MM.1S (cell line): ENCODE data around the gene SPIRE2.

Experiments used
- DNase-seq: peaks from one replicate; pipeline ENCODE4 v3.0.0-alpha.2; 2015
- H2AFZ ChIP-seq: fragments of 300-600 bp; sonication (generic); 2 replicates; pipeline ENCODE4 v1.6.0; 2016; ENCODE audit warnings: antibody characterized with exemption, low read length
- H3F3A ChIP-seq: fragments of 300-600 bp; sonication (generic); 2 replicates; pipeline ENCODE4 v1.6.1; 2016; ENCODE audit warnings: mild to moderate bottlenecking, antibody characterized with exemption, low read length, moderate library complexity, mixed read lengths; ENCODE audit not compliant: insufficient read depth
- H3K27ac ChIP-seq: fragments of 300-600 bp; sonication (generic); 2 replicates; pipeline ENCODE4 v1.5.1; 2016; ENCODE audit warnings: mild to moderate bottlenecking, low read length
- H3K27me3 ChIP-seq: fragments of 300-600 bp; sonication (generic); replicated peaks from 2 replicates; pipeline ENCODE4 v1.6.0; 2016; ENCODE audit warnings: low read length; ENCODE audit not compliant: insufficient read depth
- H3K36me3 ChIP-seq: fragments of 300-600 bp; sonication (generic); replicated peaks from 2 replicates; pipeline ENCODE4 v1.6.1; 2016; ENCODE audit warnings: mild to moderate bottlenecking, low read length, mixed read lengths; ENCODE audit not compliant: insufficient read depth
- H3K4me1 ChIP-seq: fragments of 300-600 bp; sonication (generic); 2 replicates; pipeline ENCODE4 v1.6.1; 2016; ENCODE audit warnings: low read length, mixed read lengths
- H3K4me2 ChIP-seq: fragments of 300-600 bp; sonication (generic); 2 replicates; pipeline ENCODE4 v1.6.0; 2016; ENCODE audit warnings: low read depth, low read length
- H3K4me3 ChIP-seq: fragments of 300-600 bp; sonication (generic); 2 replicates; pipeline ENCODE4 v1.5.1; 2016; ENCODE audit warnings: low read length, mixed read lengths
- H3K79me2 ChIP-seq: fragments of 300-600 bp; sonication (generic); 2 replicates; pipeline ENCODE4 v1.6.1; 2016; ENCODE audit warnings: mixed run types, low read length, mixed read lengths
- H3K9ac ChIP-seq: fragments of 300-600 bp; sonication (generic); 2 replicates; pipeline ENCODE4 v1.6.1; 2016; ENCODE audit warnings: low read length, mixed read lengths
- H3K9me2 ChIP-seq: fragments of 300-600 bp; sonication (generic); replicated peaks from 2 replicates; pipeline ENCODE4 v1.6.1; 2016; ENCODE audit warnings: mild to moderate bottlenecking, low read length, mixed read lengths; ENCODE audit not compliant: insufficient read depth
- H3K9me3 ChIP-seq: fragments of 300-600 bp; sonication (generic); replicated peaks from 2 replicates; pipeline ENCODE4 v1.6.1; 2016; ENCODE audit warnings: mild to moderate bottlenecking, low read length, mixed read lengths; ENCODE audit not compliant: insufficient read depth
- H4K20me1 ChIP-seq: fragments of 300-600 bp; sonication (generic); 2 replicates; pipeline ENCODE4 v1.6.1; 2016; ENCODE audit warnings: mild to moderate bottlenecking, low read length, moderate library complexity, mixed read lengths; ENCODE audit not compliant: insufficient read depth
- EZH2 ChIP-seq: fragments of 300-600 bp; sonication (generic); optimal IDR thresholded peaks from 2 replicates; pipeline ENCODE3; 2017; ENCODE audit warnings: low read depth, mild to moderate bottlenecking, antibody characterized with exemption, low read length, mixed read lengths
- EZH2phosphoT487 ChIP-seq: fragments of 300-600 bp; sonication (generic); IDR thresholded peaks from 2 replicates; pipeline ENCODE4 v1.6.1; 2018; ENCODE audit warnings: antibody characterized with exemption, low read length
- TF ChIP-seq, protein P1 (sequence below): fragments of 300-600 bp; sonication (generic); IDR thresholded peaks from 2 replicates; pipeline ENCODE4 v1.5.1; 2016; ENCODE audit warnings: antibody characterized with exemption, low read length, mixed read lengths

The SPIRE2 gene

DNA sequence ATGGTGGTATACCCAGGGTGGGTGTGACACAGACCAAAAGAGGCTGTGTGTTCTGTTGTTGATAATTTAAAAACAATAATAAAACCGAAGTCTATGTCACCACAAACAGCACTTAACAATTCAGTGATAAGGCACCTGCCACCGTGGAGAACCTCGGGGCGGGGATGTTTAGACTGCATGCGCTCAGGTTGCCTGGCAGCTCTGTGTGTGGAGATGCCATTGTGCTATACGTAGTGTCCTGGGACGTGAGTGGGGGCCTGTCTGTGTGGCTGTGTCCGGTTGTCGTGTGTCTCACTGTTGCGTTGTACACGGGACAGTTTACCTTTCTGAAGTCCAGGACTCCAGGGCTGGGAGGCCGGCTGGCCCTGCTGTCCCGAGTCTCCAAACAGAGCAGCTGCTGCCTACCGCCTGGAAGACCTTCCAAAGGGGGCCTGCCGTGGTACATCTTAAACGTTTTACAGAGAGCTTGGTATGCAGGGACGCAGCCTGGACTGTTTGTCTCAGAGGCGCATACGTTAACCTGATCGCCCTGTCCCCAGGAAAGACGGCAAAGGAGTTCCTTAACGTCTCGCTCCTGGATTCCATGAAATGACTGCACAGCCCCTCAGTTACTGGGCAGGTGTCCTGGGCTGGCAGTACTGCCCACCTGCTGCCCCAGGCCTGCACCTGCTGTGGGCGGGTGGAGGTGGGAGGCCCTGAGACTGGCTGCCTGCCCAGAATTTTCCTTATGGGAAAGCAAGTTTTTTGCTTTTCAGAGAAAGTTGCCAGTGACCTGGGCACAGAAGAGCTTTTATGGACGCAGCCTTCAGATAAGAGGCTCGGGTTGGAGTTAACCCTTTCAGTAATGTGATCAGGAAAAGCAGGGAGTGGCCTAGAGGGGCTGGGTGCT lies 19.0 kb downstream of the SPIRE2 start:
- Histone ChIP-seq H3K4me3 (no peak overlapping the region), H3K27ac (no peak overlapping the region), H3K9me3 (no peaks in the 10 kb centered on the region), H3K9me2 (no peaks in the 10 kb centered on the region), H4K20me1 (no peaks in the 10 kb centered on the region), H3K9ac (no peak overlapping the region), H3K4me1 (no peaks in the 10 kb centered on the region), H3K36me3 (no peaks in the 10 kb centered on the region), H3K27me3 (no peaks in the 10 kb centered on the region), H2AFZ (no peak overlapping the region), H3F3A (no peaks in the 10 kb centered on the region), H3K79me2 (no peaks in the 10 kb centered on the region), H3K4me2 (no peak overlapping the region)
- no peak for TF ChIP-seq EZH2
- no peak for TF ChIP-seq EZH2phosphoT487
- TF ChIP-seq, protein P1, sequence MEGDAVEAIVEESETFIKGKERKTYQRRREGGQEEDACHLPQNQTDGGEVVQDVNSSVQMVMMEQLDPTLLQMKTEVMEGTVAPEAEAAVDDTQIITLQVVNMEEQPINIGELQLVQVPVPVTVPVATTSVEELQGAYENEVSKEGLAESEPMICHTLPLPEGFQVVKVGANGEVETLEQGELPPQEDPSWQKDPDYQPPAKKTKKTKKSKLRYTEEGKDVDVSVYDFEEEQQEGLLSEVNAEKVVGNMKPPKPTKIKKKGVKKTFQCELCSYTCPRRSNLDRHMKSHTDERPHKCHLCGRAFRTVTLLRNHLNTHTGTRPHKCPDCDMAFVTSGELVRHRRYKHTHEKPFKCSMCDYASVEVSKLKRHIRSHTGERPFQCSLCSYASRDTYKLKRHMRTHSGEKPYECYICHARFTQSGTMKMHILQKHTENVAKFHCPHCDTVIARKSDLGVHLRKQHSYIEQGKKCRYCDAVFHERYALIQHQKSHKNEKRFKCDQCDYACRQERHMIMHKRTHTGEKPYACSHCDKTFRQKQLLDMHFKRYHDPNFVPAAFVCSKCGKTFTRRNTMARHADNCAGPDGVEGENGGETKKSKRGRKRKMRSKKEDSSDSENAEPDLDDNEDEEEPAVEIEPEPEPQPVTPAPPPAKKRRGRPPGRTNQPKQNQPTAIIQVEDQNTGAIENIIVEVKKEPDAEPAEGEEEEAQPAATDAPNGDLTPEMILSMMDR = no peak
- DNase-seq = no peak

DNA sequence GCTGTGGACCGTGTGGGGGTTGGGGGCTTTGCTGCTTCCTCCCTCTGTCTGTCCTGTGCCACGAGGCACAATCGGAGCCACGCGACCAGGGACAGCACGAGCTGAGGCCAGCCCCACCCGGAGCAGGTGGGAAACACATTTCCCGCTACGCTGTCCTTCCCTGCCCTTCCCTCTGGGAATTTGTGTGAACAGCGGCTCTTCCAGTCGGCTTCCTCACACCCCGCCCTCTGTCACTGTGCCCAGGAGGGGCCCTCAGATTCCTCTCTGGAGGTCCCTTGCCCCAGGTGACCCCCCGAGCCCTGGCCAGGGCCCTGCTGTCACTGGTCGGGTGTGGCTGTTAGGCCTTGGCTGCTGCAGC lies 19.6 kb downstream of the SPIRE2 start:
- TF ChIP-seq EZH2phosphoT487 = no peak
- TF ChIP-seq, protein P1 = no peak
- no peak for TF ChIP-seq EZH2
- H4K20me1 ChIP-seq = no peaks in the 10 kb centered on the region
- H3K4me3 ChIP-seq = no peak overlapping the region
- H3K27me3 ChIP-seq = no peaks in the 10 kb centered on the region
- no peaks in the 10 kb centered on the region for H3K9me3 ChIP-seq
- no peak overlapping the region for H3K4me2 ChIP-seq
- no peak overlapping the region for H2AFZ ChIP-seq
- DNase-seq = no peak
- no peaks in the 10 kb centered on the region for H3K4me1 ChIP-seq
- no peaks in the 10 kb centered on the region for H3F3A ChIP-seq
- no peak overlapping the region for H3K27ac ChIP-seq
- no peak overlapping the region for H3K9ac ChIP-seq
- no peaks in the 10 kb centered on the region for H3K79me2 ChIP-seq
- H3K9me2 ChIP-seq = no peaks in the 10 kb centered on the region
- no peaks in the 10 kb centered on the region for H3K36me3 ChIP-seq

DNA sequence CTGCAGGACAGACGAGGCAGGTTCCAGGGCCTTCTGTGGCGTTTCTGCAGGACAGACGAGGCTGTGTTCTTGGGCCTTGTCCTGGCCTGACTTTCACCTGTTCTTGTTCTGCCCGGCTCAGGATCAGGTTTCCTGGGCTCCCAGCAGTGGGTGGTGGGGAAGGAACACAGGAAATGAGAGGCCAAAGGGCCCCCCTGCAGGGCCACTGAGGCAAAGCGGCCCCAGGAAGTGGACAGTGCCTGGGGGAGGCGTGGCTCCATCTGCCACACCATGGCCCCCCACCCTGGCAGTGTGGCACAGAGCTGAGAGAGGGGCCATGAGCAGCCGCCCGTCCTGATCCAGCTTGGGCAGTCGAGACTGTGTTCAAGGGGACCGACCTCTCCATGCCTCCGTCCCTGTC lies 20.7 kb downstream of the SPIRE2 start:
- Histone ChIP-seq H3K36me3 (no peaks in the 10 kb centered on the region), H3K9me2 (no peaks in the 10 kb centered on the region), H4K20me1 (no peaks in the 10 kb centered on the region), H3K4me2 (no peak overlapping the region), H3F3A (no peaks in the 10 kb centered on the region), H3K9ac (no peak overlapping the region), H3K79me2 (no peaks in the 10 kb centered on the region), H3K4me1 (no peaks in the 10 kb centered on the region), H2AFZ (no peak overlapping the region), H3K4me3 (no peak overlapping the region), H3K9me3 (no peaks in the 10 kb centered on the region), H3K27me3 (no peaks in the 10 kb centered on the region), H3K27ac (no peak overlapping the region)
- DNase-seq = no peak
- TF ChIP-seq EZH2phosphoT487 (no peak), EZH2 (no peak)
- TF ChIP-seq, protein P1 = no peak
